ENCODE data around the gene VAPB.

DNA sequence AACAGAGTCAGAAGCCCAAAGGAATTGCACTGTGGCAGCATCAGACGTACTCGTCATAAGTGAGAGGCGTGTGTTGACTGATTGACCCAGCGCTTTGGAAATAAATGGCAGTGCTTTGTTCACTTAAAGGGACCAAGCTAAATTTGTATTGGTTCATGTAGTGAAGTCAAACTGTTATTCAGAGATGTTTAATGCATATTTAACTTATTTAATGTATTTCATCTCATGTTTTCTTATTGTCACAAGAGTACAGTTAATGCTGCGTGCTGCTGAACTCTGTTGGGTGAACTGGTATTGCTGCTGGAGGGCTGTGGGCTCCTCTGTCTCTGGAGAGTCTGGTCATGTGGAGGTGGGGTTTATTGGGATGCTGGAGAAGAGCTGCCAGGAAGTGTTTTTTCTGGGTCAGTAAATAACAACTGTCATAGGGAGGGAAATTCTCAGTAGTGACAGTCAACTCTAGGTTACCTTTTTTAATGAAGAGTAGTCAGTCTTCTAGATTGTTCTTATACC lies 55.8 kb downstream of the VAPB start:
- TF ChIP-seq CEBPB (IDR thresholded peaks at IDR 0.05; ENCODE audit: borderline replicate concordance in 1 of 2, low read depth in 2 of 2, low read length in 2 of 2) (no peak), ATF7 (IDR thresholded peaks at IDR 0.05; ENCODE audit: low read depth) (no peak), NFYA (IDR thresholded peaks at IDR 0.05; ENCODE audit: borderline replicate concordance, low read depth, low read length) (no peak), EZH2 (IDR thresholded peaks at IDR 0.05; ENCODE audit: borderline replicate concordance, control insufficient read depth, low read depth, low read length) (no peak), SP1 (IDR thresholded peaks at IDR 0.05; ENCODE audit: low read depth, low read length) (no peak), TCF12 (IDR thresholded peaks at IDR 0.05; ENCODE audit: low read depth, low read length) (no peak), ETV6 (conservative IDR thresholded peaks at IDR 0.05 in 1 of 2, IDR thresholded peaks at IDR 0.05 in 1 of 2; ENCODE audit: borderline replicate concordance in 1 of 2, low read depth in 1 of 2) (no peak)
- TF ChIP-seq, protein P1, sequence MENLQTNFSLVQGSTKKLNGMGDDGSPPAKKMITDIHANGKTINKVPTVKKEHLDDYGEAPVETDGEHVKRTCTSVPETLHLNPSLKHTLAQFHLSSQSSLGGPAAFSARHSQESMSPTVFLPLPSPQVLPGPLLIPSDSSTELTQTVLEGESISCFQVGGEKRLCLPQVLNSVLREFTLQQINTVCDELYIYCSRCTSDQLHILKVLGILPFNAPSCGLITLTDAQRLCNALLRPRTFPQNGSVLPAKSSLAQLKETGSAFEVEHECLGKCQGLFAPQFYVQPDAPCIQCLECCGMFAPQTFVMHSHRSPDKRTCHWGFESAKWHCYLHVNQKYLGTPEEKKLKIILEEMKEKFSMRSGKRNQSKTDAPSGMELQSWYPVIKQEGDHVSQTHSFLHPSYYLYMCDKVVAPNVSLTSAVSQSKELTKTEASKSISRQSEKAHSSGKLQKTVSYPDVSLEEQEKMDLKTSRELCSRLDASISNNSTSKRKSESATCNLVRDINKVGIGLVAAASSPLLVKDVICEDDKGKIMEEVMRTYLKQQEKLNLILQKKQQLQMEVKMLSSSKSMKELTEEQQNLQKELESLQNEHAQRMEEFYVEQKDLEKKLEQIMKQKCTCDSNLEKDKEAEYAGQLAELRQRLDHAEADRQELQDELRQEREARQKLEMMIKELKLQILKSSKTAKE (IDR thresholded peaks at IDR 0.05; ENCODE audit: low read depth, poor library complexity, severe bottlenecking): no peak
- TF ChIP-seq, protein P2, sequence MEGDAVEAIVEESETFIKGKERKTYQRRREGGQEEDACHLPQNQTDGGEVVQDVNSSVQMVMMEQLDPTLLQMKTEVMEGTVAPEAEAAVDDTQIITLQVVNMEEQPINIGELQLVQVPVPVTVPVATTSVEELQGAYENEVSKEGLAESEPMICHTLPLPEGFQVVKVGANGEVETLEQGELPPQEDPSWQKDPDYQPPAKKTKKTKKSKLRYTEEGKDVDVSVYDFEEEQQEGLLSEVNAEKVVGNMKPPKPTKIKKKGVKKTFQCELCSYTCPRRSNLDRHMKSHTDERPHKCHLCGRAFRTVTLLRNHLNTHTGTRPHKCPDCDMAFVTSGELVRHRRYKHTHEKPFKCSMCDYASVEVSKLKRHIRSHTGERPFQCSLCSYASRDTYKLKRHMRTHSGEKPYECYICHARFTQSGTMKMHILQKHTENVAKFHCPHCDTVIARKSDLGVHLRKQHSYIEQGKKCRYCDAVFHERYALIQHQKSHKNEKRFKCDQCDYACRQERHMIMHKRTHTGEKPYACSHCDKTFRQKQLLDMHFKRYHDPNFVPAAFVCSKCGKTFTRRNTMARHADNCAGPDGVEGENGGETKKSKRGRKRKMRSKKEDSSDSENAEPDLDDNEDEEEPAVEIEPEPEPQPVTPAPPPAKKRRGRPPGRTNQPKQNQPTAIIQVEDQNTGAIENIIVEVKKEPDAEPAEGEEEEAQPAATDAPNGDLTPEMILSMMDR (IDR thresholded peaks at IDR 0.05 in 2 of 3, conservative IDR thresholded peaks at IDR 0.05 in 1 of 3; ENCODE audit: control insufficient read depth in 2 of 3, extremely low read depth in 1 of 3, insufficient read depth in 1 of 3, low read depth in 3 of 3, low read length in 3 of 3): no peak
- TF ChIP-seq, protein P3, sequence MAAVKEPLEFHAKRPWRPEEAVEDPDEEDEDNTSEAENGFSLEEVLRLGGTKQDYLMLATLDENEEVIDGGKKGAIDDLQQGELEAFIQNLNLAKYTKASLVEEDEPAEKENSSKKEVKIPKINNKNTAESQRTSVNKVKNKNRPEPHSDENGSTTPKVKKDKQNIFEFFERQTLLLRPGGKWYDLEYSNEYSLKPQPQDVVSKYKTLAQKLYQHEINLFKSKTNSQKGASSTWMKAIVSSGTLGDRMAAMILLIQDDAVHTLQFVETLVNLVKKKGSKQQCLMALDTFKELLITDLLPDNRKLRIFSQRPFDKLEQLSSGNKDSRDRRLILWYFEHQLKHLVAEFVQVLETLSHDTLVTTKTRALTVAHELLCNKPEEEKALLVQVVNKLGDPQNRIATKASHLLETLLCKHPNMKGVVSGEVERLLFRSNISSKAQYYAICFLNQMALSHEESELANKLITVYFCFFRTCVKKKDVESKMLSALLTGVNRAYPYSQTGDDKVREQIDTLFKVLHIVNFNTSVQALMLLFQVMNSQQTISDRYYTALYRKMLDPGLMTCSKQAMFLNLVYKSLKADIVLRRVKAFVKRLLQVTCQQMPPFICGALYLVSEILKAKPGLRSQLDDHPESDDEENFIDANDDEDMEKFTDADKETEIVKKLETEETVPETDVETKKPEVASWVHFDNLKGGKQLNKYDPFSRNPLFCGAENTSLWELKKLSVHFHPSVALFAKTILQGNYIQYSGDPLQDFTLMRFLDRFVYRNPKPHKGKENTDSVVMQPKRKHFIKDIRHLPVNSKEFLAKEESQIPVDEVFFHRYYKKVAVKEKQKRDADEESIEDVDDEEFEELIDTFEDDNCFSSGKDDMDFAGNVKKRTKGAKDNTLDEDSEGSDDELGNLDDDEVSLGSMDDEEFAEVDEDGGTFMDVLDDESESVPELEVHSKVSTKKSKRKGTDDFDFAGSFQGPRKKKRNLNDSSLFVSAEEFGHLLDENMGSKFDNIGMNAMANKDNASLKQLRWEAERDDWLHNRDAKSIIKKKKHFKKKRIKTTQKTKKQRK (IDR thresholded peaks at IDR 0.05; ENCODE audit: low read depth, low read length): no peak
